Keratinocyte (primary cell): Measurements from ENCODE around the gene KLC4. TPM values are rescaled to one million over a fixed set of nuclear protein-coding genes. Genes with fewer than 3 reads are reported as not detected.

ENCODE experiments used
- DNase-seq: peaks from one replicate; pipeline ENCODE4 v3.0.0-alpha.2; 2011; ENCODE audit warnings: low read depth, missing footprints, low spot score
- FAIRE-seq: peaks from 2 replicates; lab custom pipeline; 2011; peaks lifted over from hg19 to GRCh38; lab: Jason Lieb, UNC
- H2AFZ ChIP-seq: 2 replicates; pipeline ENCODE4 v1.6.0; 2012; ENCODE audit warnings: low read length, control low read depth, inconsistent platforms; ENCODE audit not compliant: control insufficient read depth
- H3K27ac ChIP-seq: 2 replicates; pipeline ENCODE4 v1.5.1; 2011; ENCODE audit warnings: low read length; ENCODE audit not compliant: control insufficient read depth, insufficient read depth
- H3K27me3 ChIP-seq: 3 replicates; pipeline ENCODE4 v1.6.0; 2011; ENCODE audit warnings: low read length; ENCODE audit not compliant: control insufficient read depth, insufficient read depth; ENCODE audit errors: extremely low read depth
- H3K36me3 ChIP-seq, 2 experiments: 2 replicates in 1 of 2; 3 replicates in 1 of 2; pipeline ENCODE4 v1.5.1; 2011; ENCODE audit warnings: low read length in 2 of 2, mild to moderate bottlenecking in 1 of 2; ENCODE audit not compliant: control insufficient read depth in 2 of 2, insufficient read depth in 2 of 2; ENCODE audit errors: extremely low read depth in 1 of 2
- H3K4me1 ChIP-seq: 3 replicates; pipeline ENCODE4 v1.5.1; 2011; ENCODE audit warnings: low read length; ENCODE audit not compliant: control insufficient read depth, insufficient read depth; ENCODE audit errors: extremely low read depth
- H3K4me2 ChIP-seq: 3 replicates; pipeline ENCODE4 v1.6.0; 2011; ENCODE audit warnings: low read depth, low read length; ENCODE audit not compliant: control insufficient read depth, insufficient read depth; ENCODE audit errors: extremely low read depth
- H3K4me3 ChIP-seq, 3 experiments: fragments of 200-600 bp in 1 of 3; sonication (generic) in 1 of 3; 2 replicates in 2 of 3; 3 replicates in 1 of 3; pipeline ENCODE4 v1.5.1; 2011 to 2016; ENCODE audit warnings: low read length in 3 of 3, mild to moderate bottlenecking in 3 of 3, control low read depth in 2 of 3, inconsistent platforms in 1 of 3, low read depth in 1 of 3, mixed read lengths in 1 of 3, mixed run types in 1 of 3, moderate library complexity in 1 of 3; ENCODE audit not compliant: control insufficient read depth in 2 of 3, insufficient read depth in 2 of 3; ENCODE audit errors: extremely low read depth in 1 of 3
- H3K79me2 ChIP-seq: 2 replicates; pipeline ENCODE4 v1.6.0; 2012; ENCODE audit warnings: low read length; ENCODE audit not compliant: control insufficient read depth, insufficient read depth
- H3K9ac ChIP-seq: 3 replicates; pipeline ENCODE4 v1.6.0; 2011; ENCODE audit warnings: low read length; ENCODE audit not compliant: control insufficient read depth, insufficient read depth; ENCODE audit errors: extremely low read depth
- H3K9me1 ChIP-seq: 3 replicates; pipeline ENCODE4 v1.6.0; 2011; ENCODE audit warnings: low read length; ENCODE audit not compliant: control insufficient read depth, insufficient read depth; ENCODE audit errors: extremely low read depth
- H3K9me3 ChIP-seq: 2 replicates; pipeline ENCODE4 v1.5.1; 2012; ENCODE audit warnings: low read depth, low read length; ENCODE audit not compliant: control insufficient read depth
- H4K20me1 ChIP-seq: 3 replicates; pipeline ENCODE4 v1.6.0; 2011; ENCODE audit warnings: low read length; ENCODE audit not compliant: control insufficient read depth, insufficient read depth; ENCODE audit errors: extremely low read depth
- CTCF ChIP-seq, 3 experiments: IDR thresholded peaks in 1 of 3; conservative IDR thresholded peaks in 1 of 3; optimal IDR thresholded peaks in 1 of 3; 2 replicates in 2 of 3; 3 replicates in 1 of 3; pipeline versions ENCODE3 to v1.5.1; 2011; ENCODE audit warnings: low read length in 3 of 3, mild to moderate bottlenecking in 3 of 3, moderate library complexity in 2 of 3, control low read depth in 1 of 3, inconsistent platforms in 1 of 3; ENCODE audit not compliant: insufficient read depth in 2 of 3; ENCODE audit errors: extremely low read depth in 1 of 3
- EZH2 ChIP-seq: IDR thresholded peaks from one replicate; pipeline ENCODE4 v1.6.1; 2012; ENCODE audit warnings: inconsistent platforms, mild to moderate bottlenecking, low read length, moderate library complexity
- dilution Hi-C: fragments of 300-500 bp; cut with MboI; formaldehyde crosslinking; loops from one replicate; pipeline ENCODE4 v1.7.0; 2020; ENCODE audit warnings: low sequenced_read_pairs; ENCODE audit not compliant: extremely low pct_ligation_motif_present
- polyA plus RNA-seq, 5 experiments: library from polyadenylated mRNA; depleted of rRNA in 3 of 5; stranded (reverse) in 3 of 5; stranded (forward) in 1 of 5; unstranded in 1 of 5; fragments of >200 nt; gene quantifications; 1 replicate in 1 of 5; 2 replicates in 3 of 5; 3 replicates in 1 of 5; pipeline versions ENCODE4 v1.2.1 to v1.2.3, GENCODE V29; 2011 to 2012; ENCODE audit warnings: missing spikeins in 2 of 5, low read depth in 1 of 5, low replicate concordance in 1 of 5

The KLC4 gene
- polyA plus RNA-seq, 1 donor (not counting 4 experiments of a cell fraction or from before 2014, with no cell fraction given) = 8.8 TPM

- TF ChIP-seq EZH2 (no peak), CTCF (optimal IDR thresholded peaks at IDR 0.05 in 1 of 3, IDR thresholded peaks at IDR 0.05 in 1 of 3, conservative IDR thresholded peaks at IDR 0.05 in 1 of 3; ENCODE audit: extremely low read depth in 1 of 3, insufficient read depth in 2 of 3, low read length in 3 of 3) (no peak)
- dilution Hi-C loops = no loop called here
- H3K4me2 ChIP-seq = no peak overlapping the region
- H3K9me1 ChIP-seq = no peaks in the 10 kb centered on the region
- no peak overlapping the region for H2AFZ ChIP-seq
- no peak overlapping the region for H3K9ac ChIP-seq
- H4K20me1 ChIP-seq = no peaks in the 10 kb centered on the region
- H3K79me2 ChIP-seq = peaks cover 41% of the 10 kb centered on the region
- no peaks in the 10 kb centered on the region for H3K9me3 ChIP-seq
- FAIRE-seq = no peak
- DNase-seq = no peak
- no peak overlapping the region for H3K27ac ChIP-seq
- peaks cover 19 to 21% of the 10 kb centered on the region in 2 experiments for H3K36me3 ChIP-seq
- H3K4me1 ChIP-seq = peaks cover 23% of the 10 kb centered on the region
- H3K4me3 ChIP-seq = no peak overlapping the region
- H3K27me3 ChIP-seq = no peaks in the 10 kb centered on the region
These were observed 43.1 kb upstream of the KLC4 start for GRCh38 chr6:43016176-43016942.

GRCh38 chr6:43016943-43017334, 42.5 kb upstream of the KLC4 start:
- peaks cover 23% of the 10 kb centered on the region for H3K4me1 ChIP-seq
- H3K79me2 ChIP-seq = peaks cover 45% of the 10 kb centered on the region
- H3K9ac ChIP-seq = no peak overlapping the region
- H3K4me2 ChIP-seq = no peak overlapping the region
- no peak overlapping the region for H2AFZ ChIP-seq
- no peaks in the 10 kb centered on the region for H4K20me1 ChIP-seq
- no peaks in the 10 kb centered on the region for H3K27me3 ChIP-seq
- H3K9me3 ChIP-seq = no peaks in the 10 kb centered on the region
- DNase-seq (no peak), FAIRE-seq (no peak)
- TF ChIP-seq CTCF (optimal IDR thresholded peaks at IDR 0.05 in 1 of 3, IDR thresholded peaks at IDR 0.05 in 1 of 3, conservative IDR thresholded peaks at IDR 0.05 in 1 of 3; ENCODE audit: extremely low read depth in 1 of 3, insufficient read depth in 2 of 3, low read length in 3 of 3) (no peak), EZH2 (no peak)
- dilution Hi-C loops = no loop called here
- peaks cover 16 to 18% of the 10 kb centered on the region in 2 experiments for H3K36me3 ChIP-seq
- H3K4me3 ChIP-seq = no peak overlapping the region
- no peak overlapping the region for H3K27ac ChIP-seq
- no peaks in the 10 kb centered on the region for H3K9me1 ChIP-seq
